Lower leg skin (tissue), 4 donors: ENCODE measurements around the gene TMEM125. TPM values are rescaled to one million over a fixed set of nuclear protein-coding genes. Genes with fewer than 3 reads are reported as not detected.

Source experiments
- DNase-seq, 2 donors: peaks; one replicate each; pipeline ENCODE4 v3.0.0-alpha.2; 2019; ENCODE audit warnings: low spot score in 2 of 2
- H3K4me3 ChIP-seq: fragments of 200-600 bp; sonication (generic); 2 replicates; pipeline ENCODE4 v1.5.1; 2017; ENCODE audit warnings: mild to moderate bottlenecking, low read depth; ENCODE audit not compliant: poor library complexity, severe bottlenecking
- POLR2A ChIP-seq, 2 donors: fragments of 450-650 bp; IDR thresholded peaks; one replicate each; pipeline ENCODE4 v1.6.1; 2016 to 2017; ENCODE audit warnings: antibody characterized with exemption in 2 of 2, mild to moderate bottlenecking in 1 of 2, moderate library complexity in 1 of 2
- WGBS, 2 donors: methylation state at CpG; one replicate each; pipeline ENCODE4 v1.1.5; 2018; 5-methylcytosine and 5-hydroxymethylcytosine counted together
- intact Hi-C: fragments of 100-400 bp; cut with DNase I; formaldehyde crosslinking; loops from one replicate; pipeline ENCODE4 v1.15.0; 2023; ENCODE audit warnings: low total_unique reads
- total RNA-seq, 4 donors: library from RNA; depleted of rRNA; stranded (reverse); fragments of >200 nt; gene quantifications; one replicate each; pipeline ENCODE4 v1.1.0, GENCODE V29; 2016
- TF ChIP-seq, protein P1 (sequence below), 3 donors: fragments of 450-650 bp; IDR thresholded peaks; one replicate each; pipeline ENCODE4 v1.5.1; 2016; ENCODE audit warnings: antibody characterized with exemption in 3 of 3, mild to moderate bottlenecking in 3 of 3, moderate library complexity in 2 of 3

The TMEM125 gene
- total RNA-seq, 4 donors from 2014 or later, result 13.6 to 34.5 (median 19.0) TPM

DNA sequence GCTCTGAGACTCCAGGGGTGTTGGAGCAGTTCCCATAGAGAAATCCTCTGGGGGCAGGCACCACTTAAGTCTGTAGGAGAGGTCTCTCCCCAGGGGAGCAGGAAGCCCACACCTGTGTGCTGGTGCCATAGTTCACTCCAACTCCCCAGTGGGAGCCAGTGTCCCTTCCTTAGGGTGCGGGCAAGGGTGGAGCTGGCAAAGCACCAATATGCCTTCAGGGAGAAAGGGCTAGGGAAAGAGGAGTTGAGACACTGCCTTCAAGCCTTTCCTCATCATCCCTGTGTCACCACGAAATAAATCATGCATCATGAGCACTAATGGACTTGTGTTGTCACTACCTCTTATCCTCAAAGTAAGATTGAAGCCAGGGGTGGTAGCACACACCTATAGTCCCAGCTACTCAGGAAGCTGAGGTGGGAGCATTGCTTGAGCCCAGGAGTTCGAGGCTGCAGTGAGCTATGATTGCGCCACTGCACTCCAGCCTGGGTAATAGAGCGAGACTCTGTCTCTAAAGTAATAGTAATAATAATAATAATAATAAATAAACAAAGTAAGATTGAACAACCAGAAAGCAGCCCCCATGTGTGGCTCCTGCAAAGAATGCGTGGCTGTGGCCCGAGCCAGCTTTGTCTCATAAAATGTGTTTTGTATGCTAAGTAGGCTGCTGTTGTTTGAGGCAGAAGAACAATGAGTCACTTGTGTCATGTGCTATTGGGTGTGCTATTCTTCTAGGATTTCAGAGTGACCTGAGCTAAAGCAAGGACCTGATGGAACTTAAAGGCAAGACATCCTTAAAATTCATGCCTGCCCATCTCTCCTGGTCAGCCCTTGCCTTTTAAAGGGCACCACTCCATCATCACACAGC lies 24.3 kb downstream of the TMEM125 start:
- intact Hi-C loops, result no loop called here
- no peak for TF ChIP-seq POLR2A (IDR thresholded peaks at IDR 0.05)
- TF ChIP-seq, protein P1, sequence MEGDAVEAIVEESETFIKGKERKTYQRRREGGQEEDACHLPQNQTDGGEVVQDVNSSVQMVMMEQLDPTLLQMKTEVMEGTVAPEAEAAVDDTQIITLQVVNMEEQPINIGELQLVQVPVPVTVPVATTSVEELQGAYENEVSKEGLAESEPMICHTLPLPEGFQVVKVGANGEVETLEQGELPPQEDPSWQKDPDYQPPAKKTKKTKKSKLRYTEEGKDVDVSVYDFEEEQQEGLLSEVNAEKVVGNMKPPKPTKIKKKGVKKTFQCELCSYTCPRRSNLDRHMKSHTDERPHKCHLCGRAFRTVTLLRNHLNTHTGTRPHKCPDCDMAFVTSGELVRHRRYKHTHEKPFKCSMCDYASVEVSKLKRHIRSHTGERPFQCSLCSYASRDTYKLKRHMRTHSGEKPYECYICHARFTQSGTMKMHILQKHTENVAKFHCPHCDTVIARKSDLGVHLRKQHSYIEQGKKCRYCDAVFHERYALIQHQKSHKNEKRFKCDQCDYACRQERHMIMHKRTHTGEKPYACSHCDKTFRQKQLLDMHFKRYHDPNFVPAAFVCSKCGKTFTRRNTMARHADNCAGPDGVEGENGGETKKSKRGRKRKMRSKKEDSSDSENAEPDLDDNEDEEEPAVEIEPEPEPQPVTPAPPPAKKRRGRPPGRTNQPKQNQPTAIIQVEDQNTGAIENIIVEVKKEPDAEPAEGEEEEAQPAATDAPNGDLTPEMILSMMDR (IDR thresholded peaks at IDR 0.05), result no peak
- H3K4me3 ChIP-seq, result no peak overlapping the region
- WGBS, 2 donors, result 64% methylated on average over 7 of the region's 7 CpGs
- DNase-seq, result peak in 1 of 2 donors; percentile 38

DNA sequence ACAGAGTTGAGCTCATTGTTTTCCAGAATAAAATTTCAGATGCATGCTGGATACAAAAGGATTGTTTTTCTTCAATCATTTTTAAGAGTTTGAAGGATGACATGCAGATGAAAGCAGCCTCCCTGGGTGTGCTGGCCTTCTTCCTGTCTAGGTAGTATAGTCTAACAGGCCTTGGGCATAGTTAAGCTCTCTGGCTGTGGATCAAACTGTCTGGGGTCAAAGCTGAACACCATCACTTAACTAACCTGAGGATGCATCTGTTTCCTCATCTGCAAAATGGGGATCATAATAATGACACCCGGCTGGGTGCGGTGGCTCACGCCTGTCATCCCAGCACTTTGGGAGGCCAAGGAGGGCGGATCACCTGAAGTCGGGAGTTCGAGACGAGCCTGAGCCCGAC lies 25.0 kb downstream of the TMEM125 start:
- TF ChIP-seq, protein P1 (IDR thresholded peaks at IDR 0.05), result no peak
- no peak for TF ChIP-seq POLR2A (IDR thresholded peaks at IDR 0.05)
- H3K4me3 ChIP-seq, result no peak overlapping the region
- WGBS, 2 donors, result 82 to 90% methylated on average over 8 of the region's 8 CpGs
- DNase-seq, result no peak
- intact Hi-C loops, result no loop called here

DNA sequence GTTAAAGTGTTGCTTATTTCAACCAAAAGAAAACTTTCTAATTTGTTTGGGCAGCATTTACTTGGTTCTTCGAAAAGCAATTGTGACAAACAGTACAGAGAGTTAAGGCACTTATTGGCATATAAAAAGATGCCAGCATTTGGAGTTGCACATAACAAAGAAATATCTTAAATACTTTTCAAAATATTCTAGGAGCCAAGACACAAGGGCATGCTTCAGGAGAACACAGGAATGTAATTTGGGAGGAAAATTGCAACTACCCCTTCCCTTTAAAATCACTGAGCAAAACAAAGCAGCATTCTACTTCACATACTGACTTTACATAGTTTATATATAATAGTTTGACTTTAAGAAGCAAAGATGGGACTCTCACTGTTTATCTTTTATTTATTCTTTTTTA lies 26.4 kb downstream of the TMEM125 start:
- H3K4me3 ChIP-seq, result no peak overlapping the region
- DNase-seq, result no peak
- intact Hi-C loops, result no loop called here
- 46 to 47% methylated on average over 1 of the region's 1 CpG for WGBS, 2 donors
- TF ChIP-seq POLR2A (IDR thresholded peaks at IDR 0.05), result no peak
- TF ChIP-seq, protein P1 (IDR thresholded peaks at IDR 0.05), result no peak

DNA sequence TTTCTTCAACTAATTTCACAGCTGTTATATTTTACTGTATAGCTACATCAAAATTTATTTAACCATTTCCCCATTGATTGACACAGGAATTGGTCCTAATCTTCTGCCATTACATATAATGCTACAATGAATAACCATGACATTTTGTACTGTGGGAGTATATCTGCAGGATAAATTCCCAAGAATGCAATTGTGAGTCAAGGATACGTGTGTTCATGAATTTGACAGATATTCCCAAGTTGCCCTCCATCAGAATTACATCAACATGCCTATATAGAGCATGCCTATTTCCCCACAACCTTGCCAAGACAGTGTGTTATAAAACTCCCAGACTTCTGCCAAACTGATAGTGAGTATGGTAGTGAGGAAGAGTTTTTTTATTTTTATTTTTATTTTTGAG lies 28.3 kb downstream of the TMEM125 start:
- no peak for DNase-seq
- TF ChIP-seq, protein P1 (IDR thresholded peaks at IDR 0.05), result no peak
- no peak for TF ChIP-seq POLR2A (IDR thresholded peaks at IDR 0.05)
- no peak overlapping the region for H3K4me3 ChIP-seq
- 74 to 87% methylated on average over 1 of the region's 1 CpG for WGBS, 2 donors
- intact Hi-C loops, result no loop called here

DNA sequence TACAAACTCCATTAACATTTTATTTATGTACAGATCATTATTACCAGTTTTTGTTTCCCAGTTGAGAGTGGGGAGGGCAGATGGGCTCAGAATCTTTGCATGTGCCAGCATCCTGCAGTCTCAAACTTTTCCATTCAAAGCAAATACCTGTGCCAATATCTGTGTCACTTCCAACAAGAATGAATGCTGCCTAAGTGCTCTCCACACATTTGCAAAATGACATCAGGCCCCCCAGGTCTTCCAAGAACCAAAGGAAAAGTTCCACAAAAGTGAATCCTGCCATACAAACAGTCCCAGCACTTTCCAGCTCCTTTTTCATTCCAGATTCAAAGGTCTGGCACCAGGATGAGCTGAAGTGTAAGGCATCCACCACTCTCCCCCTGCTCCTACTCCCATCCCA lies 29.3 kb downstream of the TMEM125 start:
- no peak overlapping the region for H3K4me3 ChIP-seq
- no peak for DNase-seq
- no peak for TF ChIP-seq POLR2A (IDR thresholded peaks at IDR 0.05)
- TF ChIP-seq, protein P1 (IDR thresholded peaks at IDR 0.05), result no peak
- intact Hi-C loops, result no loop called here
